PC-3 (cell line): ENCODE data around the gene NET1. TPM values are rescaled to one million over a fixed set of nuclear protein-coding genes. Genes with fewer than 3 reads are reported as not detected.

Experiments
- ATAC-seq: fragments of 200-7000 bp; cut with Tn5 transposase; 2 replicates; pipeline ENCODE4 v1.9.1; 2020; ENCODE audit warnings: mild to moderate bottlenecking, moderate library complexity
- BruUV-seq: library from RNA; stranded (reverse); fragments of 400-500 nt; replicated peaks from 2 replicates; lab custom pipeline; 2021; lab: Mats Ljungman, UMichigan
- CTCF ChIA-PET: fragments of 300-600 bp; sonication (Branson Sonifier 250); formaldehyde crosslinking; loops from one replicate; lab custom pipeline; 2022; ENCODE audit warnings: antibody characterized with exemption; lab: Charles Lee
- POLR2A ChIA-PET: fragments of 300-600 bp; sonication (Branson Sonifier 250); formaldehyde crosslinking; loops from one replicate; lab custom pipeline; 2022; ENCODE audit warnings: antibody characterized with exemption; ENCODE audit not compliant: unreplicated experiment; lab: Charles Lee
- DNase-seq: peaks from one replicate; pipeline ENCODE4 v3.0.0-alpha.2; 2015
- H2AFZ ChIP-seq: fragments of 300-600 bp; sonication (generic); 2 replicates; pipeline ENCODE4 v1.6.0; 2016; ENCODE audit warnings: antibody characterized with exemption, low read length
- H3F3A ChIP-seq: fragments of 300-600 bp; sonication (generic); one replicate; pipeline ENCODE4 v1.6.0; 2017; ENCODE audit warnings: antibody characterized with exemption, low read length, control low read depth, mild to moderate bottlenecking; ENCODE audit not compliant: unreplicated experiment
- H3K27ac ChIP-seq: fragments of 300-600 bp; sonication (generic); 2 replicates; pipeline ENCODE4 v1.5.1; 2016; ENCODE audit warnings: mild to moderate bottlenecking, low read length
- H3K27me3 ChIP-seq: fragments of 300-600 bp; sonication (generic); 2 replicates; pipeline ENCODE4 v1.6.1; 2016; ENCODE audit warnings: low read length, mixed read lengths
- H3K36me3 ChIP-seq: fragments of 300-600 bp; sonication (generic); 2 replicates; pipeline ENCODE4 v1.6.1; 2016; ENCODE audit warnings: low read depth, mixed run types, low read length, mixed read lengths
- H3K4me1 ChIP-seq: fragments of 300-600 bp; sonication (generic); 2 replicates; pipeline ENCODE4 v1.5.1; 2016; ENCODE audit warnings: low read length; ENCODE audit not compliant: insufficient read depth
- H3K4me2 ChIP-seq: fragments of 300-600 bp; sonication (generic); 2 replicates; pipeline ENCODE4 v1.6.0; 2016; ENCODE audit warnings: low read length
- H3K4me3 ChIP-seq: fragments of 300-600 bp; sonication (generic); 2 replicates; pipeline ENCODE4 v1.5.1; 2016; ENCODE audit warnings: mild to moderate bottlenecking, low read length, mixed read lengths
- H3K79me2 ChIP-seq: fragments of 300-600 bp; sonication (generic); 2 replicates; pipeline ENCODE4 v1.6.1; 2017; ENCODE audit warnings: low read length, mixed read lengths
- H3K9ac ChIP-seq: fragments of 300-600 bp; sonication (generic); 2 replicates; pipeline ENCODE4 v1.6.0; 2016; ENCODE audit warnings: mild to moderate bottlenecking, low read length
- H3K9me2 ChIP-seq: fragments of 300-600 bp; sonication (generic); replicated peaks from 2 replicates; pipeline ENCODE4 v1.6.1; 2016; ENCODE audit warnings: mixed run types, low read length, mixed read lengths
- H3K9me3 ChIP-seq: fragments of 300-600 bp; sonication (generic); 2 replicates; pipeline ENCODE4 v1.6.1; 2016; ENCODE audit warnings: low read length, mixed read lengths
- H4K20me1 ChIP-seq: fragments of 300-600 bp; sonication (generic); 2 replicates; pipeline ENCODE4 v1.6.1; 2016; ENCODE audit warnings: low read length, mixed read lengths
- EZH2 ChIP-seq: fragments of 300-600 bp; sonication (generic); IDR thresholded peaks from one replicate; pipeline ENCODE4 v1.6.1; 2017; ENCODE audit warnings: antibody characterized with exemption, mild to moderate bottlenecking, low read length; ENCODE audit not compliant: unreplicated experiment
- EZH2phosphoT487 ChIP-seq: fragments of 300-600 bp; sonication (generic); IDR thresholded peaks from 2 replicates; pipeline ENCODE4 v1.6.1; 2018; ENCODE audit warnings: mild to moderate bottlenecking, antibody characterized with exemption, low read length, borderline replicate concordance
- intact Hi-C: fragments of 100-400 bp; cut with micrococcal nuclease; formaldehyde crosslinking; loops from 2 replicates; pipeline ENCODE4 v1.9.0; 2023
- total RNA-seq: library from RNA; depleted of rRNA; stranded (reverse); fragments of >200 nt; gene quantifications from 2 replicates; pipeline ENCODE4 v1.2.3, GENCODE V29; 2014
- TF ChIP-seq, protein P1 (sequence below): fragments of 300-600 bp; sonication (generic); conservative IDR thresholded peaks from 2 replicates; pipeline ENCODE4 v1.5.1; 2017; ENCODE audit warnings: antibody characterized with exemption, low read depth, mild to moderate bottlenecking, low read length

Gene NET1
- total RNA-seq, 1 experiment from 2014 or later, result 88.2 TPM

GRCh38 chr10:5442990-5443370, 30.6 kb downstream of the NET1 start:
- no peak overlapping the region for H3K4me2 ChIP-seq
- no peak overlapping the region for H2AFZ ChIP-seq
- peaks cover 6% of the 10 kb centered on the region for H3F3A ChIP-seq
- H3K9ac ChIP-seq, result no peak overlapping the region
- BruUV-seq, result no TSS peak
- POLR2A ChIA-PET, result interaction anchor here (0.6 kb wide), 1 partner anchor 172 kb away, joined by 4 read pairs; no protein-coding TSS in a partner anchor
- no peak overlapping the region for H3K27ac ChIP-seq
- peaks cover 8% of the 10 kb centered on the region; the same call in 1 of the 2 replicates for H3K4me1 ChIP-seq
- CTCF ChIA-PET, result no interaction called here
- H3K27me3 ChIP-seq, result no peaks in the 10 kb centered on the region
- H3K79me2 ChIP-seq, result peaks cover 43% of the 10 kb centered on the region
- intact Hi-C loops, result loop anchor here (1.0 kb wide), 1 partner anchor 180 kb away; no protein-coding TSS in a partner anchor
- no peaks in the 10 kb centered on the region for H3K9me3 ChIP-seq
- H4K20me1 ChIP-seq, result peaks cover 13% of the 10 kb centered on the region
- no peak for ATAC-seq
- DNase-seq, result no peak
- H3K9me2 ChIP-seq, result no peaks in the 10 kb centered on the region
- H3K36me3 ChIP-seq, result no peaks in the 10 kb centered on the region
- TF ChIP-seq, protein P1, sequence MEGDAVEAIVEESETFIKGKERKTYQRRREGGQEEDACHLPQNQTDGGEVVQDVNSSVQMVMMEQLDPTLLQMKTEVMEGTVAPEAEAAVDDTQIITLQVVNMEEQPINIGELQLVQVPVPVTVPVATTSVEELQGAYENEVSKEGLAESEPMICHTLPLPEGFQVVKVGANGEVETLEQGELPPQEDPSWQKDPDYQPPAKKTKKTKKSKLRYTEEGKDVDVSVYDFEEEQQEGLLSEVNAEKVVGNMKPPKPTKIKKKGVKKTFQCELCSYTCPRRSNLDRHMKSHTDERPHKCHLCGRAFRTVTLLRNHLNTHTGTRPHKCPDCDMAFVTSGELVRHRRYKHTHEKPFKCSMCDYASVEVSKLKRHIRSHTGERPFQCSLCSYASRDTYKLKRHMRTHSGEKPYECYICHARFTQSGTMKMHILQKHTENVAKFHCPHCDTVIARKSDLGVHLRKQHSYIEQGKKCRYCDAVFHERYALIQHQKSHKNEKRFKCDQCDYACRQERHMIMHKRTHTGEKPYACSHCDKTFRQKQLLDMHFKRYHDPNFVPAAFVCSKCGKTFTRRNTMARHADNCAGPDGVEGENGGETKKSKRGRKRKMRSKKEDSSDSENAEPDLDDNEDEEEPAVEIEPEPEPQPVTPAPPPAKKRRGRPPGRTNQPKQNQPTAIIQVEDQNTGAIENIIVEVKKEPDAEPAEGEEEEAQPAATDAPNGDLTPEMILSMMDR, result no peak
- TF ChIP-seq EZH2phosphoT487 (no peak), EZH2 (no peak)
- no peak overlapping the region for H3K4me3 ChIP-seq

GRCh38 chr10:5443429-5443828, 31.1 kb downstream of the NET1 start:
- TF ChIP-seq, protein P1, result no peak
- no peak for TF ChIP-seq EZH2
- no peak for TF ChIP-seq EZH2phosphoT487
- Histone ChIP-seq H3K27ac (no peak overlapping the region), H3K9me3 (no peaks in the 10 kb centered on the region), H3K4me2 (no peak overlapping the region), H3K36me3 (0 out of 2 replicates have a peak, but pooled peaks cover 3% of the 10 kb centered on the region), H3K4me3 (no peak overlapping the region), H3K9ac (no peak overlapping the region), H3K79me2 (peaks cover 47% of the 10 kb centered on the region), H4K20me1 (peaks cover 17% of the 10 kb centered on the region), H3K4me1 (peaks cover 8% of the 10 kb centered on the region; the same call in 1 of the 2 replicates), H3K27me3 (no peaks in the 10 kb centered on the region), H3K9me2 (no peaks in the 10 kb centered on the region), H2AFZ (no peak overlapping the region), H3F3A (peaks cover 6% of the 10 kb centered on the region)
- intact Hi-C loops, result no loop called here
- CTCF ChIA-PET, result no interaction called here
- POLR2A ChIA-PET, result no interaction called here
- DNase-seq (no peak), ATAC-seq (no peak)
- BruUV-seq, result no TSS peak

GRCh38 chr10:5445006-5445405, 32.6 kb downstream of the NET1 start:
- peaks cover 6% of the 10 kb centered on the region for H3F3A ChIP-seq
- CTCF ChIA-PET, result no interaction called here
- no peak overlapping the region for H3K4me3 ChIP-seq
- H3K9me2 ChIP-seq, result no peaks in the 10 kb centered on the region
- H3K9ac ChIP-seq, result no peak overlapping the region
- peaks cover 63% of the 10 kb centered on the region for H3K79me2 ChIP-seq
- H2AFZ ChIP-seq, result no peak overlapping the region
- H3K4me2 ChIP-seq, result no peak overlapping the region
- POLR2A ChIA-PET, result no interaction called here
- peaks cover 29% of the 10 kb centered on the region for H4K20me1 ChIP-seq
- 0 out of 2 replicates have a peak, but pooled peaks cover 3% of the 10 kb centered on the region for H3K36me3 ChIP-seq
- no TSS peak for BruUV-seq
- H3K4me1 ChIP-seq, result peaks cover 8% of the 10 kb centered on the region; the same call in 1 of the 2 replicates
- DNase-seq (no peak), ATAC-seq (no peak)
- no peaks in the 10 kb centered on the region for H3K9me3 ChIP-seq
- H3K27me3 ChIP-seq, result no peaks in the 10 kb centered on the region
- H3K27ac ChIP-seq, result no peak overlapping the region
- TF ChIP-seq, protein P1, result no peak
- TF ChIP-seq EZH2 (no peak), EZH2phosphoT487 (no peak)
- intact Hi-C loops, result loop anchor here (5.0 kb wide), 1 partner anchor 167 kb away; no protein-coding TSS in a partner anchor
